Kidney tubule cell (primary cell): Measurements from ENCODE around the gene TAOK1.

Experiments used
- DNase-seq: peaks from one replicate; pipeline ENCODE4 v3.0.0-alpha.2; 2018; ENCODE audit warnings: low spot score

Gene TAOK1

DNA sequence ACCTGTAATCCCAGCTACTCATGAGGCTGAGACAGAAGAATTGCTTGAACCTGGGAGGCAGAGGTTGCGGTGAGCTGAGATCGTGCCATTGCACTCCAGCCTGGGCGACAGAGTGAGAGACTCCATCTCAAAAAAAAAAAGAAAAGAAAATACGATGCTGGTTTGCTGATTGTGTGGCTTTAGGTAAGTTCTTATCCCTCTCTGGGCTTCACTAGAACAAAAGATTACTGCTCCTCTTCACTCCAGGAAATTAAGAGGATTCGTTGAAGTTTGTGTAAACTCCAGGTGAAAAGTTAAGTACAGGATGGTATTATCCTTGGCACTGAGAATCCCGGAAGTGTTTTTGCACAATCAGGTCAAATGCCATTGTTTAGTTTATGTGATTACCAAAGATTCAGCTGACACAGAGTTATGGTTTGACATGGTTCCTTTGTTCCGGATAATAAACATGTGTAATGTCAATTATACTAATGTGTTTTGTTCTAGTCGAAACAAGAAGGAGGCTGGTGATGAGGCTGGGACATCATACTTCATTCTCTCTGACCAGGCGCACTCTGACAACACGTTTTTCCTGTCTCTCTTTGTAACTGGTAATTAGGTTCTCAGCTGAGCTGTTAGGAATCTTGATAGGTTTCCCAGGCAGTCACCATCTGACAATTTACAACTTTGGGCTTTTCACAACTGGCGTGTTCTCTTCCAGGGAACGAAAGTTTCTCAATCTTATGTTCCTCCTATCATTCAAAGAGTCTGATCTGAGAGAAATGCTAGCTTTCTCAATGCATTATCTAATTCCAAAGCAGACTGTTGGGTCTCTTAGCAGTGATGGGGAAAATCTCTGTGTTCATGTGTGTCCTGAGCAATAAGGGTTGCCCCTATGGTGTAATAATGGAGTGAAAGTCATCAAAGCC lies 10.8 kb upstream of the TAOK1 start:
- peak; percentile 22 for DNase-seq

DNA sequence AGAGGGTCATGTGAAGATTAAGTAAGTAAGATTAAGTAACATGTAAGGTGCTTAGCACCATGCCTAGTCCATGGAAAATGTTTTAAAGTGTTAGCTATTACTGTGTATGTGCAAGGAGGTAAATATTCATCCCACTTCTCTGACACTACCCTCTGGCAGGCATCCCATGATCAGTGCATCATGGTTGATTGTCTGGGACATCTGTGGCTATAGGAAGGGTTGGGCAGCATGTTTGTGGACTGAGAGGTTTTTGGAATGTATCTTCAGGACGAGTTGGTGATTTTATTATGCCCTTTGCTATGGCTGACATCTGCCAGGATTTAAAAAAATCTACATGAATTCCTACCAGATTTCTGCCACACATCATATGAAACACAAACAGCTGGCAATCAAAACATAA lies 6.5 kb upstream of the TAOK1 start:
- DNase-seq, result peak; percentile 18

DNA sequence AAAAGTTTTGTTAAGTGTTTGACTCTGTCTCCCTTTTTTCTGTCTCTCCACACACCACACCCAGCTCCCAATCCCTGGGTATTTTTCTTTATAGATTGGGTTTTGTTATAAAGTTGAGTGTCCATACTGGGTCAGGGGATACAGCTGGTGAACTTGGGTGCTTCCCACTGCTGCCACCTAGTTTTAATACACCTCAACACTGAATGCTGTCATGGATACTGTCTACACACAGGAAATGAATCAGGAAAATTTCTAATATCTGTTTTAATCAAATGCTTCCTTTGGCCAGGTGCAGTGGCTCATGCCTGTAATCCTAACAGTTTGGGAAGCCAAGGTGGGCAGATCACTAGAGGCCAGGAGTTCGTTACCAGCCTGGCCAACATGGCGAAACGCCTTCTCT lies 5.3 kb upstream of the TAOK1 start:
- DNase-seq, result peak; percentile 69

DNA sequence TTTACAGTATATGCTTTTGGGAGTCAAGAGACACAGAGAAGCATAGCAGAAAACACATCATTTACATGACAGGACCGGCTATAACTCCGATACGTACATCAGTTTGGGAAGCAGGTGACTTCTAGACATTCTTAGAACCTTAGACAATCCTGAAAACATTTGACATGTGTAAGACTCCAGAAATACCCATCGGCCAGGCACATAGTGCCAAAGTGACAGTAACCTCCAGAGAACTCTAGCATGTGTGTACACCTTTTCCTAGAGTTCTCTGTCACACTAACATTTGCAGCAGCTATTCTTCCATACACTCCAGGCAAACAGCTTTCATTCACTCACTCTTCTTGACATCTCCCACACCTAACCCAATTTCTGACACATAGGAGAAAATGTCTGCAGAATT lies 3.4 kb upstream of the TAOK1 start:
- DNase-seq, result no peak

DNA sequence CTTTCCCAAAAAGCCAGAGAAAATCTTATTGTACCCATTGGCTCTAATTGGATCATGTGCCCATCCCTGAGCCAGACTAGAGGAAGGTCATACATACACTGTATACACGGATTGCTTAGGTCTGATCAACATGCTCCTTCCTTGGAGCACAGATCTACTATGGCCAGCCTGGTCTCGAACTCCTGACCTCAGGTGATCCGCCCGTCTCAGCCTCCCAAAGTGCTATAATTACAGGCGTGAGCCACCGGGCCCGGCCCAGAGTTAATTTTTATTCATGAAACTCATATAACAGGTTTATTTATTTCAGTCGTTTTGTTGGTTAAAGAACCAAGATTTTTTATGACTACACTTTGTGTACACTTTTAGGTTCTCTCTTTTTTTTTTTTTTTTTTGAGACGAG lies 1.2 kb upstream of the TAOK1 start:
- DNase-seq, result no peak

DNA sequence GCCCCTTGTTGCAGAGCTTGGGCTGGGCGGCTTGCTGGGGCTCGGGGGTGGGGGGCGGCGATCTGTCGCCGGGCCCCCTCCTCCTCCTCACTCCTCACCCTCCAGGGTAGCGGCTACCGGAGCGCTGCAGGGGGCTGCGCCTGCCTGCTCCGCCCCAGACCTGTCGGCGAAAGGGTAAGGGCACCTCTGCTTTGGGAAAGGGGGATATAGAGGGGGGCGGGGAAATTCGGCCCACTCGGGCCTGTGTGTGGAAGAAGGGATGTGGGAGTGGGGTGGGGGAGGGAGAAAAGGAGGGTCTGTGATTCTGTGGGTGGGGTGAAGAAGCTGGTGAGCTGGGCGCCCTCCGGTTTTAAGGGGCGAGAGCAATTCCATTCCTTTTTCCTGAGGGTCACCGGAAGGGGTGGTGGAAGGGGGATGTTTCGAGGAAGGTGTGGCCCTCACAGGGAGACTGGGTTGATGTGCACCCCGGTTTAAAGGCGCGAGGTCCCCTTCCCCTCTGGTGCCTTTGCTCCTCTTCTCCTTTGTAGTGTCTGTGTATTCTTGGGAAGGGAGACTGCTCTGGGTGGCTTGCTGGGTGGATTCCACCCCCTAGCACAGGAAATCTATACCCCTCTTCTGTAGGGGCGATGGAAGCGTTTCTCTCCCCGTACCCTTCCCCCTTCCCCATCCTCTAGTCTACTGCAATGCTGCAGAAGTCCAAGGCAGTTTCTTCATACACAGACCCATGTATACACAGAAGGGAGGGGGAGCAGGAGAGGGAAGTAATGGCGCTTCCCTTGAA lies 878 bp downstream of the TAOK1 start:
- peak; percentile 31 for DNase-seq

DNA sequence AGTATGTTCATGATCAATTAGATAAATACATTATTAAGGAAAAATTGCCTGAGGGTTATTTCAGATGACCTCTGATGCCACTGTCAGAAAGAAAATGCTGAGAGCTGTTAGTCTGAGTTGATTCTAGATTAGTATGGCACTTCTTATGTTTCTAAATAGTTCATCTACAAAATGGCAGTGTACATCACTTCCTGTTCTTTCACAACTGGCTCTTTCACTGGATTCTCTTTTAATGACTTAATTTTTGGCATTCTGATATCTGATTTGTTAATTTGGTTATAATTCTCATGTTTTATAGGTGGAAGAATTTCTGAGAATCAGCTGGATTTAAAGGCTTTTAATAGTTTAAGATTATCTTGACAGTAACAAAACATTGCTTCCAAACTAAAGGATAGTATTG lies 3.3 kb downstream of the TAOK1 start:
- no peak for DNase-seq

DNA sequence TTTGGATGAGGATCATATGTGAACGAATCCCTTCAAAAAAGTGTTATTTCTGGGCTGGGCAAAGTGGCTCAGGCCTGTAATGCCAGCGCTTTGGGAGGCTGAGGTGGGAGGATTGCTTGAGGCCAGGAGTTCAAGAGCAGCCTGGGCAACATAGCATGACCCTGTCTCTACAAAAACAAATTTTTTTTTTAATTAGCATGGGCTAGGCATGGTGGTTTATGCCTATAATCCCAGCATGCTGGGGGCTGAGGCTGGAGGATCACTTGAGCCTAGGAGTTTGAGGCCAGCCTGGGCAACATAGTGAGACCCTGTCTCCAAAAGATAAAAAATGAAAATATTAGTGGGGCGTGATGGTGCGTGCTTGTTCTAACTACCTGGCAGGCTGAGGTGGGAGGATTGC lies 4.6 kb downstream of the TAOK1 start:
- DNase-seq, result no peak

DNA sequence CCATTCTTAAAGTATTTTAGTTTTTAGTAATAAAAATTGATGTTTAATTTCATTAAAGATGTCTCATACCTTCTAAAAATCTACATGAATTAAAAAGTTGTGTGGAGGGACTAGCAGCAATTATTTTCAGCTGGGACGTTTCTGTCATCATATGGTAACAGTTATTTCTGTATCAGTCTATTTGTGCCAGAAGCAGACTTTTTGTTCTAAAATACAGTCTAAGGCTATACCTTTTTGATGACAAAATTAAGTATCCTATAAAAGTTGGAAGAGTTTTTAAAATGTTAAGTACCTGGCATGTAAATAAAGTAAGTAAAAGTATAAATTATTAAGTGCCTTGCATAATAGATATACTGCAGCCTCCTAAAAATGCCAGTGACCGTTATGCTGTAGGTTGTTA lies 5.9 kb downstream of the TAOK1 start:
- no peak for DNase-seq

DNA sequence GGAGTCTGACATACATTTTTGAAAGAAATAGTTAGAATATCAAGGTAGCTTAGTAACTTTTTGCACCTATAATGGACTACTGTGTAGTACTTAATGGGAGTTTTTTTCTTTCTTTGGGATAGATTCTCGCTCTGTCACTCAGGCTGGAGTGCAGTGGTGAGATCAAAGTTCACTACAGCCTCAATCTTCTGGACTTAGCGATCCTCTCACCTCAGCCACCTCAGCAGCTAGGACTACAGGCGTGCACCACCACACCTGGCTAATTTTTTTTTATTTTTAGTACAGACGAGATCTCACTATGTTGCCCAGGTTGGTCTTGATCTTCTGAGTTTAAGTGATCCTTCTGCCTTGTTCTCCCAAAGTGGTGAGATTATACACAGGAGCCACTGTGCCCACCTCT lies 9.5 kb downstream of the TAOK1 start:
- no peak for DNase-seq

DNA sequence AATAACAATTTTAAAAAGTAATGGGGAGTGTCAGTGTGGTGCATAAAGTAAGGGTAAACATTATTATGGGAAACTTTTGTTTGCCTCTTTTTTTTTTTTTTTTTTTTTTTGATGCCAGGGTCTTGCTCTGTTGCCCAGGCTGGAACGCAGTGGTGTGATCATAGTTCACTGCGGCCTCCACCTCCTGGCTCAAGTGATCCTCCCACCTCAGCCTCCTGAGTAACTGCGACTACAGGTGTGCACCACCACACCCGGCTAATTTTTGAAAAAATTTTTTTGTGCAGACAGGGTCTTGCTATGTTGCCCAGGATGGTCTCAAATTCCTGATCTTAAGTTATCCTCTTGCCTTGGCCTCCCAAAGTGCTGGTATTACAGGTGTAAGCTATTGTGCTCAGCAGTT lies 10.7 kb downstream of the TAOK1 start:
- no peak for DNase-seq

DNA sequence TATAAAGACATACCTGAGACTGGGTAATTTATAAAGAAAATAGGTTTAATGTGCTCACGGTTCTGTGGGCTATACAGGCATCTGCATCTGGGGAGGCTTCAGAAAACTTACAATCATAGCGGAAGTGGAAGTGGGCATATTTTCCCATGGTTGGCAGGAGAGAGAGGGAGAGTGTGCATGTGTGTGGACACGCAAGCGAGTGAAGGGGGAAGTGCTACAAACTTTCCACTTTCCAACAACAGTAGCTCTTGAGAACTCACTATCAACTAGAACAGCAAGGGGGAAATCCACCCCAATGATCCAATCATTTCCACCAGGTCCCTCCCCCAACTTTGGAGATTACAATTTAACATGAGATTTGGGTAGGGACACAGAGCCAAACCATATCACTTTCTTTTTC lies 11.1 kb downstream of the TAOK1 start:
- no peak for DNase-seq

DNA sequence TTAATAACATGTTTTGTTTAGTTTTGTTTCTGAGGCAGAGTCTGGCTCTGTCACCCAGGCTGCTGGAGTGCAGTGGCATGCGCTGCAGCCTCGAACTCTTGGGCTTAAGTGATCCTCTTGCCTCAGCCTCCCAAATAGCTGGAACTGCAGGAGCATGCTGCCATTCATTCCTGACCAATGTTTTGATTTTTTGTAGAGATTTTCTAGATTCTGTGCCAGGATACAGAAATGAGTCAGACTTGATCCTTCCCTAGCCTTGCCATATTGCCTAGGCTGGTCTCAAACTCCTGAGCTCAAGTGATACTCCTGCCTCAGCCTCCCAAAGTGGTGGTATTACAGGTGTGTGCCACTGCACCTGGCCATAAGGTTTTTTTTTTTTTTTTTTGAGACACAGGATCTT lies 17.7 kb downstream of the TAOK1 start:
- no peak for DNase-seq

DNA sequence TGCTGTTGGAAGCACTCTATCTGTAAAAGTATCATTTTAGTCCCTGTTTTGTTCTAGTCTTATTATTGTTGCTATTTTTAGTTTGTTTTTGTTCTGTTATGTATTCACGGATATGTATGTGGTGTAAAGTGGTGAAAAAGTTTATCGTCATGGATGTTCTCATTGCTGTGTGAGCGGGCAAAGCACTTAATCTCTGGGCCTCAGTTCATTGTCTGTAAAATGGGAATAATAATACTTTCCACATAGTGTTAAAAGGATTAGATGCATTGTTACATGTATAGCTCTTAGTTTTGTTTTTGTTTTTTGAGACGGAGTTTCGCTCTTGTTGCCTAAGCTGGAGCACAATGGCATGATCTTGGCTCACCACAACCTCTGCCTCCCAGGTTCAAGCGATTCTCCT lies 19.8 kb downstream of the TAOK1 start:
- DNase-seq, result no peak

DNA sequence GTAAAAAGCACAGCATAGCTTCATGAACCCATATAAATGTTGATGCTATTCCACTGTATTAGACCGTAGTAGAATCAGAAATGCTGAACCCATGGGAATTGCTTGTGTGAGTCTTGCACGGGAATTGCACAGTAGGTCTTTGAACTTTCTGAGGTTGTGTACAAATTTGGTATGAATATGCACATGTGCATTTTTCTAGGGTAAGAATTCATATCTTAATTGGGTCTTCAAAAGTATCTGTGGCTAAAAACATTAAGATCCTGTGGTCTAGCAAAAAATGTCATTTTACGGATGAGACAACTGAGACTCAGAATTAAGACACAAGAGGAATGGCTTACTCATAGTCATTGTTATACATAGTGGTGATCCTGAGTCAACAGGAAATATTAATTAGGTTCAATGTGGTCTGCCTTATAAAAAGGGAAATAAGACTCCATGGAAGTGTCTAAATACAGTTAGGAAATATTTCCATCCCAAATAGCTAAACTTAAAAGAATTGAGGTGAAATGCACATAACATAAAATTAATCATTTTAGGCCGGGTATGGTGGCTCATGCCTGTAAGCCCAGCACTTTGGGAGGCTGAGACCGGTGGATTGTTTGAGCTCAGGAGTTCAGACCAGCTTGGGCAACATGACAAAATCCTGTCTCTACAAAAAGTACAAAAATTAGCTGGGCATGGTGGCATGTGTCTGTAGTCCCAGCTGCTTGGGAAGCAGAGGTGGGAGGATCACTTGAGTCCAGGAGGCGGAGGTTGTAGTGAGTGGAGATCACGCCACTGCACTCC lies 22.8 kb downstream of the TAOK1 start:
- peak; percentile 62 for DNase-seq

DNA sequence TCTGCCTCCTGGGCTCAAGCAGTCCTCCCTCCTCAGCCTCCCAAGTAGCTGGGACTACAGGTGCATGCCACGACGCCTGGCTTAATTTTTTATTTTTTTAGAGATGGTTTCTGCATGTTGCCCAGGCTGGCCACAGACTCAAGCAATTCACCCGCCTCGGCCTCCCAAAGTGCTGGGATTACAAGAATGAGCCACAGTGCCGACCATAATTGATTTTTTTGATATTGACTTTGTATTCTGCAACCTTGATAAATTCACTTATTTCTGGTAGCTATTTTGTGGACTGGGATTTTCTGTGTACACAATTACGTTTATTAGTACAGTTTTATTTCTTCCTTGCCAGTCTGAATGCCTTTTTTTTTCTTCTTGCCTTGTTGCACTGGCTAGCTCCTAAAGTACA lies 30.0 kb downstream of the TAOK1 start:
- no peak for DNase-seq

DNA sequence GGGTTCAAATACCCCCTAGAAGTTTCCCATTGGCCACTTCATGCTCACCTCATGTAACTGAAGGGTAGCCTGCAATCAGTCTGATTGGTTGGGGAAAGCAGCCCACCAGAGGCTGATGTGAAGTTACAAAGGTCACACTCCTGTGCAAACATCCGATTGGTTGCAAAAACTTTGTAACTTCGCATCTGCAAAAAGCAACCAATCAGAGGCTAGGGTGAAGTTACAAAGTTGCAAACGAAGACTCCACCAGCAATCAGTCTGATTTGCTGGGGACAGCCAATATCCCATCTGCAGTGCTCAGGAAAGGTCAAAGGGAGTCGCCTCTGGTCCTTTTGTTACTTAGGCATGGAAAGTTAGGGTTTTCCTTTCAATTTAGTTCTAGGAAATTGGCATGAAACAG lies 40.1 kb downstream of the TAOK1 start:
- DNase-seq, result no peak

DNA sequence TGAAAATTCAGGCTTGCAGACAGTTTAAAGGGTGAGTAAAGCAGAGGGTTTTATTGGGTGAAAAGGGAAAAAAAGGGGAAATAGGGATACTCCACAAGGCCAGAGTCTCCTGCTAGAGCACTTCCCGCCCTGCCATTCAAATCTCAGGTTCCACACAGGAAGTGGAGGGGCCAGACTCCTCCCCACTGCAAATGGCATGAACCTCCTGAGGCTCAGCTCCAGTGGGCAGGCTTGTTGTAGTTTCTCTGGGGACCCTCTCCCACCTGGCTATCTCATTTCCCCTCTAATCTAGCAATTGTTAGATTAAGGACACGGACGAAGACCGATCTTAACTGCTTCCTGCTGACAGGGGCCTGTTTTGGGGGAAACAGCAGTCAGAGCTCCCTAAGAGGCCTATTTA lies 43.4 kb downstream of the TAOK1 start:
- DNase-seq, result no peak

DNA sequence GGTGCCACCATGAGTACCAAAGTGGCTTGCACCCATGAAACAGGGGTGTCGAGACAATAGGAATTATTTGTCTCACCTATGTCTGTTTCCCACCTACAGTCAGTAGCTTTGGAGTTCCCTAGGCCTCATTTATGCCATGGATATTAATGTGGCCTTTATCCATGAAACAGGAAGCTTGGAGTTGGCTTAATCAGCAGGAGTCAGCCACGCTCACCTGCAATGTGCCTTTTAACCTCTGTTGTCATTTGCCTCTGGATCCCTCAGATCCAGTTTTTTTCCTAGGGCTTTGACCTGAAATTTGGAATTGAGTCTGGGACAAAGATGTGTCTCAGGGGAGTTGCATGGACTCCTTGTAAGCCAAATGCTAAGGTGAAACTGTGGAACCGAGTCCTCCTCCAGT lies 44.4 kb downstream of the TAOK1 start:
- no peak for DNase-seq

DNA sequence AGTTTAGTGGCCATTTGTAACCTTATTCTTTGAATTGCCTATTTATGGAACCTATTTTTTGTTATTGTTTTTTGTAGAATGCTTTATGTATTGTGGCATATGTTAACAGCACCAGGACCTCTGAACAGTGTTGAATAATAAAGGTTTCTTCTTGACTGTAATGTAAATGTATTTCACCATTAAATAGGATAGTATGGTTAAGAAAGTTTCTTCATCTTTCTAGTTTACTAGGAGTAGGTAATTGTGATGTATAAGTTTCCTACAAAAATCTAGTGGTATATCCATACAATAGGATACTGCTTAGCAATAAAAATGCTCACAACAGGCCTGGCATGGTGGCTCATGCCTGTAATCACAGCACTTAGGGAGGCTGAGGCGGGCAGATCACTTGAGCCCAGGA lies 52.3 kb downstream of the TAOK1 start:
- no peak for DNase-seq

DNA sequence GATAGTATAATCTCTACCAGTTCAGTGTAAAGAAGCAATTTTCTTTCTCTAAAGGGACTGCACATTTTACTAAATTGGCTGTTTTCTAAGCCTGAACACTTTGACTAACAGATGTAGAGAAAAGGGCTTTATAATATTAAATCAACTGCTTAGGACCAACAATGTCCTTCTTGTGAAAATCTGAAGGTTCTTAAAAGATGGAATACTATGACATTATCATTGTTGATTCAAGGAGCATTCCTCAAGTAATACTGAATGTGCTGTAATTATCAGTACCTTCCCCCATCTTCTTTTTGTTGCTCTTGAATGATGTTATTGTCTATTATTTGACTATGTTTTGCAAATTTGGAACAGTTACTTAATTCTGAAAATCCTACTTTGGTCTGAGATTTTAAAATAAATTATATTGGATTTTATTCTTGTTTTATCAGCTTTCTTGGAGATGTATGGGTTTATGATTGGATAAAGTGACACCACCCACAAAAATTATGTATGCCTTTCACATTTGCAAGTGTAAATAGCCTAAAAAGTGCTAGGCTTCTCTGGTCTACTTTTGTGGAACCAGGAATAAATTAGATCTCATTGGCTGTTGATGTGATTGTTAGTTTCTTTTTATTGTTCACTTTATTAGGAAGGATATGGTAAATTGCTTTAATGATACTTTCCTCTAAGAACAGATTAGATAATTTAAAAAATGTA lies 53.0 kb downstream of the TAOK1 start:
- no peak for DNase-seq

DNA sequence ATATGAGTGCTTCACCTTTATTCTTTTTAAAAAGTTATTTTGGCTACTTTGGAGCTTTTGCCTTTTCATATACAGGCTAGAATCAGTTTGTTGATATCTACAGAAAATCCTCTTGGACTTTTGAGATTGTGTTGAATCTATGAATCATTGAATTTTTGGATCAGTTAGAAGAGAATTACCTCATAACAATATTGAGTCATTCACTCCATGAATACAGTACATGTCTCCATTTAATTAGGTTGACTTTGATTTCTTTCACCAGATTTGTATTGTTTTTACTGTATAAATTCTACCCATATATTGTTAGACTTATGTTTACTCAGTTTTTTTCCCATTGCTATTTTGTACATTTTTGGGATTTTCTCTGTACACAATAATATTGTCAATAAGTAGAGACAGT lies 54.4 kb downstream of the TAOK1 start:
- DNase-seq, result peak; percentile 28
